KMS-11 (cell line): ENCODE measurements around the gene IMPG2.

ENCODE experiments used
- H2AFZ ChIP-seq: fragments of 200-600 bp; sonication (generic); 2 replicates; pipeline ENCODE4 v1.6.1; 2016; ENCODE audit warnings: antibody characterized with exemption, mixed run types, low read depth
- H3K27ac ChIP-seq: fragments of 200-600 bp; sonication (generic); 2 replicates; pipeline ENCODE4 v1.6.1; 2016; ENCODE audit warnings: mild to moderate bottlenecking, mixed run types
- H3K27me3 ChIP-seq: fragments of 200-600 bp; sonication (generic); 2 replicates; pipeline ENCODE4 v1.6.1; 2017; ENCODE audit warnings: mild to moderate bottlenecking, low read depth, mixed run types, moderate library complexity; ENCODE audit not compliant: insufficient read depth
- H3K36me3 ChIP-seq: fragments of 200-600 bp; sonication (generic); 2 replicates; pipeline ENCODE4 v1.6.1; 2017; ENCODE audit warnings: mild to moderate bottlenecking, mixed run types; ENCODE audit not compliant: insufficient read depth
- H3K4me1 ChIP-seq: fragments of 200-600 bp; sonication (generic); 2 replicates; pipeline ENCODE4 v1.6.1; 2016; ENCODE audit warnings: mild to moderate bottlenecking, low read depth, mixed run types; ENCODE audit not compliant: poor library complexity, severe bottlenecking
- H3K4me2 ChIP-seq: fragments of 200-600 bp; sonication (generic); 2 replicates; pipeline ENCODE4 v1.7.0; 2016; ENCODE audit warnings: mild to moderate bottlenecking, mixed run types
- H3K4me3 ChIP-seq: fragments of 200-600 bp; sonication (generic); IDR thresholded peaks from 2 replicates; pipeline ENCODE4 v1.6.1; 2017; ENCODE audit warnings: low read depth, low read length, mixed read lengths; ENCODE audit not compliant: insufficient read depth
- H3K79me2 ChIP-seq: fragments of 200-600 bp; sonication (generic); 2 replicates; pipeline ENCODE4 v1.6.1; 2016; ENCODE audit warnings: low read depth, mixed run types; ENCODE audit not compliant: insufficient read depth
- H3K9ac ChIP-seq: fragments of 200-600 bp; sonication (generic); 2 replicates; pipeline ENCODE4 v1.6.1; 2016; ENCODE audit warnings: mild to moderate bottlenecking, mixed run types
- H4K20me1 ChIP-seq: fragments of 200-600 bp; sonication (generic); 2 replicates; pipeline ENCODE4 v1.6.1; 2016; ENCODE audit warnings: mild to moderate bottlenecking, mixed run types; ENCODE audit not compliant: insufficient read depth
- CTCF ChIP-seq: fragments of 200-600 bp; sonication (generic); conservative IDR thresholded peaks from 2 replicates; pipeline ENCODE4 v1.6.1; 2017; ENCODE audit warnings: low read depth, mild to moderate bottlenecking, antibody characterized with exemption, low read length, moderate library complexity, mixed read lengths

IMPG2 gene

GRCh38 chr3:101189176-101189575 lies 131.2 kb downstream of the IMPG2 start:
- no peak overlapping the region for H2AFZ ChIP-seq
- no peak for TF ChIP-seq CTCF
- no peaks in the 10 kb centered on the region for H3K36me3 ChIP-seq
- no peak overlapping the region for H3K4me3 ChIP-seq
- H3K9ac ChIP-seq, result no peak overlapping the region
- no peak overlapping the region for H3K4me2 ChIP-seq
- H3K27ac ChIP-seq, result no peak overlapping the region
- H3K27me3 ChIP-seq, result no peaks in the 10 kb centered on the region
- no peaks in the 10 kb centered on the region for H4K20me1 ChIP-seq
- no peaks in the 10 kb centered on the region for H3K79me2 ChIP-seq
- no peaks in the 10 kb centered on the region for H3K4me1 ChIP-seq

GRCh38 chr3:101185341-101185740 lies 135.0 kb downstream of the IMPG2 start:
- Histone ChIP-seq H2AFZ (no peak overlapping the region), H3K9ac (no peak overlapping the region), H3K36me3 (no peaks in the 10 kb centered on the region), H3K27me3 (no peaks in the 10 kb centered on the region), H3K27ac (no peak overlapping the region), H3K79me2 (no peaks in the 10 kb centered on the region), H3K4me1 (no peaks in the 10 kb centered on the region), H3K4me3 (no peak overlapping the region), H4K20me1 (no peaks in the 10 kb centered on the region), H3K4me2 (no peak overlapping the region)
- TF ChIP-seq CTCF, result no peak

GRCh38 chr3:101184111-101184510 lies 136.3 kb downstream of the IMPG2 start:
- no peak overlapping the region for H3K4me2 ChIP-seq
- H3K27ac ChIP-seq, result no peak overlapping the region
- no peaks in the 10 kb centered on the region for H3K4me1 ChIP-seq
- no peaks in the 10 kb centered on the region for H3K79me2 ChIP-seq
- H3K9ac ChIP-seq, result no peak overlapping the region
- H3K36me3 ChIP-seq, result no peaks in the 10 kb centered on the region
- no peaks in the 10 kb centered on the region for H3K27me3 ChIP-seq
- no peak overlapping the region for H3K4me3 ChIP-seq
- no peaks in the 10 kb centered on the region for H4K20me1 ChIP-seq
- no peak overlapping the region for H2AFZ ChIP-seq
- TF ChIP-seq CTCF, result no peak

GRCh38 chr3:101183151-101183550 lies 137.2 kb downstream of the IMPG2 start:
- Histone ChIP-seq H3K9ac (no peak overlapping the region), H2AFZ (no peak overlapping the region), H4K20me1 (no peaks in the 10 kb centered on the region), H3K79me2 (no peaks in the 10 kb centered on the region), H3K4me3 (no peak overlapping the region), H3K4me1 (no peaks in the 10 kb centered on the region), H3K36me3 (no peaks in the 10 kb centered on the region), H3K4me2 (no peak overlapping the region), H3K27me3 (no peaks in the 10 kb centered on the region), H3K27ac (no peak overlapping the region)
- TF ChIP-seq CTCF, result no peak

GRCh38 chr3:101182734-101183133 lies 137.6 kb downstream of the IMPG2 start:
- no peak for TF ChIP-seq CTCF
- Histone ChIP-seq H3K4me1 (no peaks in the 10 kb centered on the region), H3K27ac (no peak overlapping the region), H3K9ac (no peak overlapping the region), H3K4me2 (no peak overlapping the region), H2AFZ (no peak overlapping the region), H3K36me3 (no peaks in the 10 kb centered on the region), H3K4me3 (no peak overlapping the region), H4K20me1 (no peaks in the 10 kb centered on the region), H3K79me2 (no peaks in the 10 kb centered on the region), H3K27me3 (no peaks in the 10 kb centered on the region)
